GM12801 (cell line): ENCODE measurements around the gene CCL16.

Source experiments
- TF ChIP-seq, protein P1 (sequence below): IDR thresholded peaks from one replicate; pipeline ENCODE4 v1.5.1; 2011; ENCODE audit warnings: control low read depth; ENCODE audit not compliant: insufficient read length; ENCODE audit errors: extremely low read depth

The CCL16 gene

GRCh38 chr17:36000732-36001109, 19.4 kb upstream of the CCL16 start:
- TF ChIP-seq, protein P1, sequence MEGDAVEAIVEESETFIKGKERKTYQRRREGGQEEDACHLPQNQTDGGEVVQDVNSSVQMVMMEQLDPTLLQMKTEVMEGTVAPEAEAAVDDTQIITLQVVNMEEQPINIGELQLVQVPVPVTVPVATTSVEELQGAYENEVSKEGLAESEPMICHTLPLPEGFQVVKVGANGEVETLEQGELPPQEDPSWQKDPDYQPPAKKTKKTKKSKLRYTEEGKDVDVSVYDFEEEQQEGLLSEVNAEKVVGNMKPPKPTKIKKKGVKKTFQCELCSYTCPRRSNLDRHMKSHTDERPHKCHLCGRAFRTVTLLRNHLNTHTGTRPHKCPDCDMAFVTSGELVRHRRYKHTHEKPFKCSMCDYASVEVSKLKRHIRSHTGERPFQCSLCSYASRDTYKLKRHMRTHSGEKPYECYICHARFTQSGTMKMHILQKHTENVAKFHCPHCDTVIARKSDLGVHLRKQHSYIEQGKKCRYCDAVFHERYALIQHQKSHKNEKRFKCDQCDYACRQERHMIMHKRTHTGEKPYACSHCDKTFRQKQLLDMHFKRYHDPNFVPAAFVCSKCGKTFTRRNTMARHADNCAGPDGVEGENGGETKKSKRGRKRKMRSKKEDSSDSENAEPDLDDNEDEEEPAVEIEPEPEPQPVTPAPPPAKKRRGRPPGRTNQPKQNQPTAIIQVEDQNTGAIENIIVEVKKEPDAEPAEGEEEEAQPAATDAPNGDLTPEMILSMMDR = no peak

- TF ChIP-seq, protein P1 = no peak
Observed at GRCh38 chr17:35998756-35999155, 17.5 kb upstream of the CCL16 start.

GRCh38 chr17:35998018-35998545, 16.8 kb upstream of the CCL16 start:
- TF ChIP-seq, protein P1 = no peak

DNA sequence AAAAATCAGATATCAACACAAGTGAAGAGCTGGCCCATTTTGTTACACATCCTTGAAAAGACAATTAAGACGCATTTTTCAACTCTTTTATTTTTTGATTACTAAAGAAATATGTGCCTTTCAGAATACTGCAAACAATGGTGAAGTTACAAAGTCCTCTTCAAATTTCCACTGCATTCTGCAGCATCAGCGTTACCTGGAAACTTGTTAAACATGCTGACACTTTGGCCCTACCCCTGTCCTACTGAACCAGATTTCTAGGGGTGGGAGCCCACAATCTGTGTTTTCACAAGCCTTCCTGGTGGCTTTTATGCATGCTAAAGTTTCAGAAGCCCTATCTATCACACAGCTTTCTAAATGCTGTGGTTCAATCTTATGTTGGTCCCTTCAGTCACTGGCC, 9.8 kb upstream of the CCL16 start:
- TF ChIP-seq, protein P1 = no peak

- TF ChIP-seq, protein P1 = no peak
Observed at GRCh38 chr17:35988164-35988563, 6.9 kb upstream of the CCL16 start.

- TF ChIP-seq, protein P1 = no peak
Observed at GRCh38 chr17:35986643-35987042, 5.3 kb upstream of the CCL16 start, which contains the start of gene CCL14. Gene CCL14, minus strand, starts transcription at chr17:35986729. Its CDS starts 80 bp downstream, at chr17:35986649.

- TF ChIP-seq, protein P1 = no peak
Observed at GRCh38 chr17:35984140-35984539, 2.8 kb upstream of the CCL16 start.
